AG09319 (cell line): ENCODE results near the gene HDAC9.

Experiments used
- DNase-seq: peaks from one replicate; pipeline ENCODE4 v3.0.0-alpha.2; 2010; ENCODE audit warnings: low read depth; ENCODE audit errors: extremely low read depth
- CTCF ChIP-seq: IDR thresholded peaks from 2 replicates; pipeline ENCODE4 v1.5.1; 2011; ENCODE audit warnings: low read depth, mild to moderate bottlenecking, inconsistent platforms, low read length, moderate library complexity

HDAC9 gene

GRCh38 chr7:18806177-18806576, 310.6 kb downstream of the HDAC9 start:
- no peak for DNase-seq
- no peak for TF ChIP-seq CTCF

GRCh38 chr7:18808026-18808425, 312.5 kb downstream of the HDAC9 start:
- TF ChIP-seq CTCF: no peak
- DNase-seq: no peak

- no peak for DNase-seq
- TF ChIP-seq CTCF: no peak
Measured at GRCh38 chr7:18815261-18815960, 319.9 kb downstream of the HDAC9 start.

- TF ChIP-seq CTCF: no peak
- no peak for DNase-seq
Measured at GRCh38 chr7:18820981-18821380, 325.4 kb downstream of the HDAC9 start.

GRCh38 chr7:18821554-18821953, 326.0 kb downstream of the HDAC9 start:
- no peak for TF ChIP-seq CTCF
- DNase-seq: no peak

- TF ChIP-seq CTCF: no peak
Measured at GRCh38 chr7:18824157-18824556, 328.6 kb downstream of the HDAC9 start.

GRCh38 chr7:18828260-18828993, 332.9 kb downstream of the HDAC9 start:
- no peak for DNase-seq
- TF ChIP-seq CTCF: no peak

More at GRCh38 chr7:18824157-18824556, 328.6 kb downstream of the HDAC9 start:
- no peak for DNase-seq
